NCI-H524 treated with DMSO at 0.1 percent for 48 hours (cell line): ENCODE measurements around the gene THADA.
"Not testable (repeated sequence)": the region's sequence is repeated elsewhere in the genome, so short reads cannot be mapped to it uniquely, and the experiment has no call there.

Experiments
- DNase-seq: peaks from one replicate; lab custom pipeline; 2025; lab: John Stamatoyannopoulos, UW

THADA gene

GRCh38 chr2:43605079-43605655 lies 9.3 kb upstream of the THADA start:
- no peak for DNase-seq

GRCh38 chr2:43604674-43605073 lies 8.8 kb upstream of the THADA start:
- DNase-seq: no peak

DNA sequence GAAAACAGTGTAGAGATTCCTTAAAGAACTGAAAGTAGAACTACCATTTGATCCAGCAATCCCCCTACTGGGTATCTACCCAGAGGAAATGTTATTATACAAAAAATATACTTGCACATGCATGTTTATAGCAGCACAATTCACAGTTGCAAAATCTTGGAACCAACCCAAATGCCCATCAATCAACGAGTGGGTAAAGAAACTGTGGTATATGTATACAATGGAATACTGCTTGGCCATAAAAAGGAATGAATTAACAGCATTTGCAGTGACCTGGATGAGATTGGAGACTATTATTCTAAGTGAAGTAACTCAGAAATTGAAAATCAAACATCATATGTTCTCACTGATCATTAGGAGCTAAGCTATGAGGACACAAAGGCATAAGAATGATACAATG lies 4.8 kb upstream of the THADA start:
- DNase-seq: not testable (repeated sequence)

- DNase-seq: no peak
Measured at GRCh38 chr2:43594875-43595274, 963 bp downstream of the THADA start.

DNA sequence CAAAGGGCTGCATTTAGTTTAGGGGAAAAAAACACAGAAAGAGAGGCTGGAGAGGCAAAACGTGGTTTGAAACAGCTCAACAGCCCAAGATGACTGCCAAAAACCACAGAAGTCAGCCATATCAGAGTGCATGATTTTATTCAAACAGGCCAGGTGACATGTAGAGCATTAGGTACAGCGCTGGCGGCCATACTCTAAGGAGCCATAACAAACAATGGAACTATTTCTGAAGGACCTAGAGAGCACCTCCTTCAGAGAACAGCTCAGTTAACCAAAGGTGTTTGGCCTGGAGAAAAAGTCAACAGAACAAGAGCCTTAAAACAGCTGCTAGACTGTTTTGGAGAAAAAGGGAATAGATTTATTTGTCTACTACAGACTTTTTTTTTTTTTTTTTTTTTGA lies 2.6 kb downstream of the THADA start:
- no peak for DNase-seq

DNA sequence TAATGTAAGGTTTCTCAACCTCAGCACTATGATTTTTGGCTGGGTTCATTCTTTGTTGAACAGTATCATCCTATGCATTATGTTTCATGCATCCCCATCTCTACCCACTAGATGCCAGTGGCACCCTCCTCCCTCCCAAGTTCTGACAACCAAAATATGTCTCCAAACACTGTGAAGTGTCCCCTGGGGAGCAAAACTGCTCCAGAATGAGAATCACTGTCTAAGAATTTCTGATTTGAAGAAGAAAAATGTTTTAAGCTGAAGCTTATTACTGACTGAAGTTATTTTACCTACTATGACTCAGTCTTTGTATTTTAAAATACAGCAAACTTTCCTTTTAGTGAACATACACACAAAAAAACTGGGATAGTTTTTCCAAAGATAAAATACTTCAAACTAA lies 3.4 kb downstream of the THADA start:
- DNase-seq: no peak

- DNase-seq: no peak
Measured at GRCh38 chr2:43585708-43586107, 10.1 kb downstream of the THADA start.

DNA sequence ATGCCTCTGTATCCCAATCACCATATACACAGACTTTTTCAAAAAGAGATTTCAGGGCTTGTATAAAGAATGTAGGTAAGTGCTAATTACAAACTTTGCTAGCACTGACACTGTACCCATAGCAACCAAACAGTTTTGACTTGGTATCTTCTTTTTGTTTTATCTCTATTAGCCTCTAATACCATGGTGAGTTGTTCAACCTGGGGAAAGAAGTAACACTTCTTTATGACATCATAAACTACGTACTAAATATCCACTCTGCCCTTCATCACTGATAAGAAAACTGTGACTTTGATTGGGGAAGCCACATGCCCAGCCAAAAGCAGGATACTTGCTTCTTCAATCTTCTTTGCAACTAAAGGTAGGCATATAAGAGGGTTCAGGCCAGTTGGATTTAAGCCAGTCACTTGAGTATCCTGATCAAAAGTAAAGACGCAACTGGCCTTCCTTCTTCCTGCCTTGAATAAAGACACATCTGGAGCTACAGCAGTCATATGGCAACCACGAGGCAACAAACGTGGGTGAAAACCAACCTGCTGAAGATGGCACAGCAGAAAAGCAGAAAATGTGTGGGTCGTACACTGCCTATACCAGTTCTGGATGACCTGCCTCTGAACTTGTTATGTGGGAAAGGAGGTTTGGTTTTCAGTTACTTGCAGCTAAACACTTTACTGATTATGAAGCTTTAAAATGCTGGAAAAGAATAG lies 16.4 kb downstream of the THADA start:
- no peak for DNase-seq

- DNase-seq: no peak
Measured at GRCh38 chr2:43576981-43577892, 18.6 kb downstream of the THADA start.

DNA sequence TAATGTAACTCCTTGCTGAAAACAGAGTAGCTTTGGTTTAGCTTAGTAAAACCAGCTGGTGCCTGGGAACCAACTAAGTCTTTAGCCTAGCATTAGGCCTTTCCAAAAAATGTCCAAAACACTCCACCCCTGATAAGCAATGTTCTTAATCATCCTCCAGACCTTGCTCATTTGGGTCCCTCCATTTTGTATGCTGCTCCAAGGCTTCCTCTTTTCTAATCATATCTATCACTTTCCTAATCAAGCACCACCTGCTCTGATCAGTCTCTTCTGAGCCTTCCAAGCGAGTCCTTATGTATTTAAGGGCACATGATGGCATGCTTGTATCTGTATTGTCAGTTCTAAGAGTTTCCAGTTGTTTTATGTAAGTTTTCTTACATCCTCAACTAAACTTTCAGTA lies 23.6 kb downstream of the THADA start:
- DNase-seq: no peak

- no peak for DNase-seq
Measured at GRCh38 chr2:43569921-43570320, 25.9 kb downstream of the THADA start.

DNA sequence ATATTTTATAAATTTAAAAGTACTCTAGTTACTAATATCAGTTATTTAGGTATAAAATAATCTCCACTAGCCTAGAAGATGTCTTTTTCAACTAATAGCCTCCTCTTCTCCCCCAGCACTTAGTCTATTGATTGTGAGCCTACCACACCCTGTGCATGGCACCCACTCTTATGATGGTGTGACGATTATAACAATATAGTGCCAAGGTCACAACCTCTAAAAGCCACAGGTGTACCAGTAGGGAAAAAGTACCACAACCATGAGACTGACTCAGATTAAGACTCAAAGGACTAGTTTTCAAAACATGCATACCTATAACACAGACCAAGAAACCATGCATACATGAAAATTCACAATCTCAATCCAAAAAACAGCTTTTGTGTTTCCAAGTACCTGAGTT lies 27.6 kb downstream of the THADA start:
- no peak for DNase-seq

GRCh38 chr2:43566461-43566729 lies 29.4 kb downstream of the THADA start:
- no peak for DNase-seq

DNA sequence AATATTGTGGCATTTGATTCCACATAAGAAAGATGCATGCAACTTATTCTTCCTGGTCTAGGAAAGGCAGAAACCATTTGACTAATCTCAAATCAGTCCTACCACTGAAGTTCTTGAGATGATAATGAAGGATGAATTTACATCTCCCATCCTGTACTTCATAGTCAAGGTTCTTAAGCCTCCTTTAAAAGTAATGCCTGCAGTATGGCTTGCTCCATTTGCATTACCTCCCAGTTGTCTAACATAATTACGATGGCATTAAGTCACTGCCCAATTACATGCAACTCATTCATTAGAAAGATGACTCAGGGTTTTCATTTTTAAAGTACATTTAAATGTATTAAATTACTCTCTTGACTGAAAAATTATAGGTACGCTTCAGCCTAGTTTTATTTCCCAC lies 32.2 kb downstream of the THADA start:
- no peak for DNase-seq

DNA sequence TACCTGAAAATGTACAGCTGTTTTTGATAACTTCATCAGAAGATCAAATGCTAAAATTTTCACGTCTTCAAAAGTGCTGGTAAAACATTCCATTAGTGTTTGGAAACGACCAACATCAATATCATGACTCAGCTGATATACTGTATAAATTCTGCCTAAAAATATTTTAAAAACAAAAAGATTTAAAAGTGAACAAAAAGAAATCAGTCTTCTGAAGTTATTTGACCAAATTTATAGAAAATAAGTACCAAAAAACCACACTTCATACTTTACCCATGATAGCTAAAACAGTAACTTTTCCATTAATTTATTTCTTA lies 35.6 kb downstream of the THADA start:
- DNase-seq: no peak

GRCh38 chr2:43559391-43560230 lies 36.2 kb downstream of the THADA start:
- no peak for DNase-seq

- DNase-seq: no peak
Measured at GRCh38 chr2:43557196-43557595, 38.6 kb downstream of the THADA start.

- DNase-seq: no peak
Measured at GRCh38 chr2:43556256-43556655, 39.6 kb downstream of the THADA start.

DNA sequence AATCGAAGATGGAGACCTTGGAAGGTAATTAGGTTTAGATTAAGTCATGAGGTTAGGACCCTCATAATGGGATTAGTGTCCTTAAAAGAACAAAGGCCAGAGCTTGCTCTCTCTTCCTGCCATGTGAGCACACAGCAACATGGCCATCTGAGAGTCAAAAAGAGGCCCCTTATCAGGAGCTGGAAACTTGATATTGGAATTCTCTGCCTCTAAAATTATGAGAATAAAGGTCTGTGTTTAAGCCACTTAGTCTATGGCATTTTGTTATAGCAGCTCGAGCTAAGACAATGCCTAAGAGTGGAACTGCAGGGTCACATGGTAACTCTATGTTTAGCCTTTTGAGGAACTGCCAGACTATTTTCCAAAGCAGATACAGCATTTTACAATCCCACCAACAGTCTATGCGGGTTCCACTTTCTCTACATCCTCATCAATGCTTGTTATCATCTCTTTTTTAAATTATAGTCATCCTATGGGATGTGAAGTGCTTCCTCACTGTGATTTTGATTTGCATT lies 42.4 kb downstream of the THADA start:
- no peak for DNase-seq

- DNase-seq: no peak
Measured at GRCh38 chr2:43551990-43552389, 43.8 kb downstream of the THADA start.

GRCh38 chr2:43548381-43548780 lies 47.5 kb downstream of the THADA start:
- DNase-seq: not testable (repeated sequence)

- no peak for DNase-seq
Measured at GRCh38 chr2:43542285-43542933, 53.4 kb downstream of the THADA start.
